DOHH2 (cell line): ENCODE measurements around the gene PNMT.

ENCODE experiments used
- H3F3A ChIP-seq: fragments of 200-600 bp; sonication (generic), shearing (Covaris generic); 2 replicates; pipeline ENCODE4 v1.6.0; 2016; ENCODE audit warnings: antibody characterized with exemption, mild to moderate bottlenecking; ENCODE audit not compliant: control insufficient read depth, insufficient read depth
- H3K27ac ChIP-seq: fragments of 200-600 bp; sonication (generic); 2 replicates; pipeline ENCODE4 v1.5.1; 2014; ENCODE audit warnings: low read depth, mild to moderate bottlenecking, low read length, moderate library complexity
- H3K27me3 ChIP-seq: fragments of 200-600 bp; sonication (generic); 2 replicates; pipeline ENCODE4 v1.6.1; 2014; ENCODE audit warnings: mild to moderate bottlenecking, low read length, mixed read lengths; ENCODE audit not compliant: control insufficient read depth
- H3K36me3 ChIP-seq: fragments of 200-600 bp; sonication (generic); 2 replicates; pipeline ENCODE4 v1.6.1; 2014; ENCODE audit warnings: mild to moderate bottlenecking, low read length, moderate library complexity, mixed read lengths; ENCODE audit not compliant: control insufficient read depth
- H3K4me1 ChIP-seq: fragments of 200-600 bp; sonication (generic); 2 replicates; pipeline ENCODE4 v1.6.1; 2014; ENCODE audit warnings: mild to moderate bottlenecking, low read length, mixed read lengths; ENCODE audit not compliant: control insufficient read depth
- H3K4me2 ChIP-seq: fragments of 200-600 bp; sonication (generic); 2 replicates; pipeline ENCODE4 v1.6.0; 2014; ENCODE audit warnings: mild to moderate bottlenecking, low read length, moderate library complexity
- H3K4me3 ChIP-seq: fragments of 200-600 bp; sonication (generic); 2 replicates; pipeline ENCODE4 v1.5.1; 2014; ENCODE audit warnings: mild to moderate bottlenecking, low read length, mixed read lengths
- H3K79me2 ChIP-seq: fragments of 200-600 bp; sonication (generic); 2 replicates; pipeline ENCODE4 v1.6.1; 2014; ENCODE audit warnings: mild to moderate bottlenecking, low read length, mixed read lengths; ENCODE audit not compliant: control insufficient read depth
- H3K9me2 ChIP-seq: fragments of 200-600 bp; sonication (generic); replicated peaks from 2 replicates; pipeline ENCODE4 v1.6.1; 2014; ENCODE audit warnings: mild to moderate bottlenecking, low read length, mixed read lengths; ENCODE audit not compliant: control insufficient read depth
- H3K9me3 ChIP-seq: fragments of 200-600 bp; sonication (generic); 2 replicates; pipeline ENCODE4 v1.6.1; 2014; ENCODE audit warnings: antibody characterized with exemption, low read length, mixed read lengths; ENCODE audit not compliant: control insufficient read depth, insufficient read depth
- H4K20me1 ChIP-seq: fragments of 200-600 bp; sonication (generic); 2 replicates; pipeline ENCODE4 v1.6.0; 2014; ENCODE audit warnings: low read depth, mild to moderate bottlenecking, antibody characterized with exemption, low read length, moderate library complexity; ENCODE audit not compliant: control insufficient read depth, insufficient read depth
- CTCF ChIP-seq: fragments of 200-600 bp; sonication (generic); IDR thresholded peaks from one replicate; pipeline ENCODE4 v1.5.1; 2014; ENCODE audit warnings: antibody characterized with exemption, mild to moderate bottlenecking, low read depth, low read length; ENCODE audit not compliant: poor library complexity, severe bottlenecking
- EZH2phosphoT487 ChIP-seq: fragments of 200-600 bp; sonication (generic); IDR thresholded peaks from 2 replicates; pipeline ENCODE4 v1.6.1; 2017; ENCODE audit warnings: borderline replicate concordance, mild to moderate bottlenecking, antibody characterized with exemption, low read length, moderate library complexity, mixed read lengths

PNMT gene

GRCh38 chr17:39688945-39689344 lies 20.7 kb downstream of the PNMT start:
- peak overlapping the region; percentile 80 for H3K4me3 ChIP-seq
- no peak for TF ChIP-seq EZH2phosphoT487
- no peak for TF ChIP-seq CTCF
- H4K20me1 ChIP-seq = no peaks in the 10 kb centered on the region
- H3K4me1 ChIP-seq = peaks cover 19% of the 10 kb centered on the region
- H3K79me2 ChIP-seq = peaks cover 3% of the 10 kb centered on the region; the same call in 1 of the 2 replicates
- no peaks in the 10 kb centered on the region for H3K27me3 ChIP-seq
- H3K27ac ChIP-seq = peak overlapping the region; percentile 74
- peaks cover 9% of the 10 kb centered on the region for H3F3A ChIP-seq
- peak overlapping the region; percentile 87 for H3K4me2 ChIP-seq
- no peaks in the 10 kb centered on the region for H3K9me2 ChIP-seq
- H3K9me3 ChIP-seq = no peaks in the 10 kb centered on the region
- no peaks in the 10 kb centered on the region for H3K36me3 ChIP-seq

- Histone ChIP-seq H3F3A (no peaks in the 10 kb centered on the region), H3K36me3 (no peaks in the 10 kb centered on the region), H3K4me1 (no peaks in the 10 kb centered on the region), H3K4me3 (no peak overlapping the region), H3K9me3 (no peaks in the 10 kb centered on the region), H3K27me3 (no peaks in the 10 kb centered on the region), H3K79me2 (no peaks in the 10 kb centered on the region), H3K27ac (no peak overlapping the region), H3K4me2 (no peak overlapping the region), H4K20me1 (no peaks in the 10 kb centered on the region), H3K9me2 (no peaks in the 10 kb centered on the region)
- TF ChIP-seq EZH2phosphoT487 (no peak), CTCF (no peak)
Measured at GRCh38 chr17:39694593-39694992, 26.3 kb downstream of the PNMT start.

GRCh38 chr17:39695089-39695474 lies 26.8 kb downstream of the PNMT start:
- Histone ChIP-seq H3K36me3 (no peaks in the 10 kb centered on the region), H3K4me2 (no peak overlapping the region), H3K79me2 (no peaks in the 10 kb centered on the region), H3F3A (no peaks in the 10 kb centered on the region), H3K9me2 (no peaks in the 10 kb centered on the region), H4K20me1 (no peaks in the 10 kb centered on the region), H3K4me3 (no peak overlapping the region), H3K27ac (no peak overlapping the region), H3K4me1 (no peaks in the 10 kb centered on the region), H3K9me3 (no peaks in the 10 kb centered on the region), H3K27me3 (no peaks in the 10 kb centered on the region)
- TF ChIP-seq CTCF = no peak
- TF ChIP-seq EZH2phosphoT487 = no peak

GRCh38 chr17:39696731-39697130 lies 28.5 kb downstream of the PNMT start:
- TF ChIP-seq CTCF = no peak
- TF ChIP-seq EZH2phosphoT487 = no peak
- no peaks in the 10 kb centered on the region for H3K4me1 ChIP-seq
- no peak overlapping the region for H3K4me3 ChIP-seq
- H3K4me2 ChIP-seq = no peak overlapping the region
- H4K20me1 ChIP-seq = no peaks in the 10 kb centered on the region
- H3K9me3 ChIP-seq = no peaks in the 10 kb centered on the region
- H3K79me2 ChIP-seq = no peaks in the 10 kb centered on the region
- peaks cover 15% of the 10 kb centered on the region for H3K27me3 ChIP-seq
- H3K9me2 ChIP-seq = no peaks in the 10 kb centered on the region
- no peaks in the 10 kb centered on the region for H3K36me3 ChIP-seq
- H3K27ac ChIP-seq = no peak overlapping the region
- H3F3A ChIP-seq = no peaks in the 10 kb centered on the region
